NCI-H2029 treated with DMSO at 0.1 percent for 48 hours (cell line): ENCODE measurements around the gene ARID1B.
A peak's percentile ranks its signal among the peaks of the same experiment; 100 is the strongest.

Experiments
- DNase-seq: peaks from one replicate; lab custom pipeline; 2025; lab: John Stamatoyannopoulos, UW

ARID1B gene

GRCh38 chr6:156791320-156791850 lies 14.2 kb downstream of the ARID1B start:
- DNase-seq: peak; percentile 68

GRCh38 chr6:156793200-156793599 lies 16.0 kb downstream of the ARID1B start:
- DNase-seq: no peak

- no peak for DNase-seq
Measured at GRCh38 chr6:156794546-156795354, 17.6 kb downstream of the ARID1B start.

GRCh38 chr6:156795825-156796224 lies 18.6 kb downstream of the ARID1B start:
- no peak for DNase-seq

- no peak for DNase-seq
Measured at GRCh38 chr6:156796627-156797026, 19.4 kb downstream of the ARID1B start.

- no peak for DNase-seq
Measured at GRCh38 chr6:156797901-156798735, 20.9 kb downstream of the ARID1B start.

- DNase-seq: no peak
Measured at GRCh38 chr6:156801712-156802111, 24.5 kb downstream of the ARID1B start.

- no peak for DNase-seq
Measured at GRCh38 chr6:156803353-156803752, 26.2 kb downstream of the ARID1B start.

- DNase-seq: no peak
Measured at GRCh38 chr6:156804402-156804801, 27.2 kb downstream of the ARID1B start.

- no peak for DNase-seq
Measured at GRCh38 chr6:156806155-156806554, 29.0 kb downstream of the ARID1B start.

GRCh38 chr6:156807028-156807427 lies 29.9 kb downstream of the ARID1B start:
- DNase-seq: no peak

- DNase-seq: no peak
Measured at GRCh38 chr6:156807795-156808194, 30.6 kb downstream of the ARID1B start.

- DNase-seq: peak; percentile 66
Measured at GRCh38 chr6:156808287-156808686, 31.1 kb downstream of the ARID1B start.

GRCh38 chr6:156809034-156809433 lies 31.9 kb downstream of the ARID1B start:
- no peak for DNase-seq

- DNase-seq: no peak
Measured at GRCh38 chr6:156809446-156810178, 32.4 kb downstream of the ARID1B start.

- no peak for DNase-seq
Measured at GRCh38 chr6:156814036-156814581, 36.9 kb downstream of the ARID1B start.

- DNase-seq: no peak
Measured at GRCh38 chr6:156816505-156816904, 39.3 kb downstream of the ARID1B start.

- no peak for DNase-seq
Measured at GRCh38 chr6:156820089-156820798, 43.1 kb downstream of the ARID1B start.

- no peak for DNase-seq
Measured at GRCh38 chr6:156821707-156822106, 44.5 kb downstream of the ARID1B start.

GRCh38 chr6:156822747-156823206 lies 45.6 kb downstream of the ARID1B start:
- peak; percentile 22 for DNase-seq

GRCh38 chr6:156824142-156824541 lies 47.0 kb downstream of the ARID1B start:
- no peak for DNase-seq
